ENCODE measurements around the gene TBC1D9B.

Gene TBC1D9B

GRCh38 chr5:179920175-179920574 lies 12.5 kb upstream of the TBC1D9B start:
- no peaks in the 10 kb centered on the region for H3K27me3 ChIP-seq (ENCODE audit: insufficient read depth, low read length)
- no peak overlapping the region for H3K27ac ChIP-seq (ENCODE audit: low read depth, low read length)
- no peaks in the 10 kb centered on the region for H3K4me1 ChIP-seq (ENCODE audit: control insufficient read depth, insufficient read depth, low read length, unreplicated experiment)
- H3K4me3 ChIP-seq (ENCODE audit: low read depth, low read length), result no peak overlapping the region
- H3K36me3 ChIP-seq (ENCODE audit: insufficient read depth, low read length), result no peaks in the 10 kb centered on the region
- H3K79me2 ChIP-seq (ENCODE audit: control insufficient read depth, insufficient read depth, low read length, unreplicated experiment), result no peaks in the 10 kb centered on the region
- no peak overlapping the region for H2AFZ ChIP-seq (ENCODE audit: low read length, unreplicated experiment)

DNA sequence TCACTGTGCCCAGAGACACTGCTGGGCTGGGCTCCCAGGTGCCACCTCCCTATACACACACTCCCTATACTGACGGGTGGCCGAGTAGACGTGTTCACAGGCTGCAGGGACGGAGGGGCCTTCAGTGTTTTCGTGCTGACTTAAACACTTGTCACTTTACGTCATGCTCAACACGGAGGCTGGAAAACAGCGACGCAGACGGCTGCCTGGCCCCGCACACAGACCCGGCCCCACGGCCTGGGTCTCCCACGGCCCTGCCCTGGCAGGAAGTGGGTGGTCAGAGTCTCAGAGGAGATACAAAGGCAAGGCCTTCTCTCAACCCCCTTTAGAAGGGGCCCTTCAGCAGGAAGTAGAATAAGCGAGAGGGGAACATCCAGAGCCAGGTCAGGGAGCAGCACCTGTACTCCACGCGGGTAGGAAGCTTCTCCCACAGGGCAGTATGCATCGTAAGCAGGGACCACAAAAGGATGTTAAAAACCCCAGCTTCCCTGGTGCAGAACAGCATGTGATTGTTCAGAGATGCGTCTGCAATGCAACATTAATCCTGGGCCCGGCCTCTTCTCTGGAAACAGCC lies 11.9 kb upstream of the TBC1D9B start:
- no peak overlapping the region for H3K27ac ChIP-seq (ENCODE audit: low read depth, low read length)
- H3K4me1 ChIP-seq (ENCODE audit: control insufficient read depth, insufficient read depth, low read length, unreplicated experiment), result no peaks in the 10 kb centered on the region
- no peak overlapping the region for H2AFZ ChIP-seq (ENCODE audit: low read length, unreplicated experiment)
- no peaks in the 10 kb centered on the region for H3K36me3 ChIP-seq (ENCODE audit: insufficient read depth, low read length)
- H3K79me2 ChIP-seq (ENCODE audit: control insufficient read depth, insufficient read depth, low read length, unreplicated experiment), result no peaks in the 10 kb centered on the region
- H3K27me3 ChIP-seq (ENCODE audit: insufficient read depth, low read length), result no peaks in the 10 kb centered on the region
- H3K4me3 ChIP-seq (ENCODE audit: low read depth, low read length), result no peak overlapping the region

DNA sequence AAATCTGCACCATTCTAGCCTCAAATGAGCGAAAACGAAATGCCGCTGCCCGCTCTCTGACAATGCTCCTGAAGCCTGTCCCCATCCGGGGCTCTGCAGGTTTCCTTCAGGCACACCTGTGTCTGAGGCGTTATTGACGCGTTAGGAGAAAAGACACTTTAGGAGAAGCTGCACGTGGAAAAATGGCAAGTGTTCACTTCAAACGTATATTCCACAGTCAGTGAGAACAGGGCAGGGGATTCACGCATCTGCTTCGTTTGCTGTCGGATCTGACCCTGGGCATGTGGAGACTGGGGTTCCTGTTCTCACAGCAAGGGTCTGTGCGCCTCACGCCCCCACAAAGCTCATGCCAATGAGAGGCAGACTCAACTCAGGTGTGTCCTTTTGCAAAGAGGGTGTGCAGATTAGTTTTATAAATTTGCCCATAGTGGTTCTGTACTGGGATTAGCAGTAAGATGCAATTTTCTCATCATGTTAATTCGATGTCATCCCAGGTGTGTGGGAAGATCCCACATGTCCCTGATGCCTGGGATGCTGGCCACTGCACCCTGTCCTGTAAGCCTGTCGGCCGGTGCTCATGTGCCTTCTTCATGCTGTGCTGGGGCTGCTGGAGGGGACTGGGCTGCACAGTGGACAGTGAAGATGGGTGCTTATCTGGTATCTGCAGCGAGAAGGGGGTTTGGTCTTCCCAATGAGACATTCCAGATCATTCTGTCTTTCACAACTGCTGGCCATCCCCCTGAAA lies 11.2 kb upstream of the TBC1D9B start:
- no peaks in the 10 kb centered on the region for H3K79me2 ChIP-seq (ENCODE audit: control insufficient read depth, insufficient read depth, low read length, unreplicated experiment)
- no peak overlapping the region for H2AFZ ChIP-seq (ENCODE audit: low read length, unreplicated experiment)
- no peak overlapping the region for H3K27ac ChIP-seq (ENCODE audit: low read depth, low read length)
- no peak overlapping the region for H3K4me3 ChIP-seq (ENCODE audit: low read depth, low read length)
- H3K27me3 ChIP-seq (ENCODE audit: insufficient read depth, low read length), result no peaks in the 10 kb centered on the region
- no peaks in the 10 kb centered on the region for H3K36me3 ChIP-seq (ENCODE audit: insufficient read depth, low read length)
- H3K4me1 ChIP-seq (ENCODE audit: control insufficient read depth, insufficient read depth, low read length, unreplicated experiment), result peaks cover 6% of the 10 kb centered on the region

- H3K4me1 ChIP-seq (ENCODE audit: control insufficient read depth, insufficient read depth, low read length, unreplicated experiment), result peaks cover 11% of the 10 kb centered on the region
- no peak overlapping the region for H3K27ac ChIP-seq (ENCODE audit: low read depth, low read length)
- H2AFZ ChIP-seq (ENCODE audit: low read length, unreplicated experiment), result no peak overlapping the region
- no peaks in the 10 kb centered on the region for H3K36me3 ChIP-seq (ENCODE audit: insufficient read depth, low read length)
- H3K27me3 ChIP-seq (ENCODE audit: insufficient read depth, low read length), result no peaks in the 10 kb centered on the region
- H3K79me2 ChIP-seq (ENCODE audit: control insufficient read depth, insufficient read depth, low read length, unreplicated experiment), result no peaks in the 10 kb centered on the region
- no peak overlapping the region for H3K4me3 ChIP-seq (ENCODE audit: low read depth, low read length)
These were observed 8.8 kb upstream of the TBC1D9B start for GRCh38 chr5:179916523-179916922.

DNA sequence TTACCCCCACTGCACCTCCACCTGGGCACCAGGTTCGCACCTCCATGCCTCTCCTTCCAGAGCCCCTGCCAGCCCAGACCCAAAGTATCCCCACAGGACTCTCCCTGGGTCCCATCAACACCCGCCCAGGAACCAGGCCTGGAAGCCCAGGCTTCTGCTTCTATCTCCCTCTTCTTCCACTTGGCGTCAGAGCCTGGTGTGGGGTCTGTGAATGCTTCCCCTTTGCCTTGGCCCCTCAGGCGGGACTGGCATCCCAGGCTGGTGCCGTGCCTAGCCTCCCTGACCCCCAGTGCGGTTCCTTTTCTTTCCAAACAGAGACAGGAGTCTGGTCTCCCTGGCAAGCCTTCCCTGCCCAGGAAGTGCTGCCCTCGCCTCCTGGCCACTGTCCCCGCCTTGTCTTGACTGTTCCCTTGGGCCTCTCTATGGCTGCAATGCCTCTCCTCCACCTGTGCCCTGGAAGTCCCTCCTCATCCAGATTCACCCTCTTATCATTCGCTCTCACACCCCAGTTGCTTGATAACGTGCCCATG lies 7.8 kb upstream of the TBC1D9B start:
- Histone ChIP-seq H3K4me3 (ENCODE audit: low read depth, low read length) (no peak overlapping the region), H3K4me1 (ENCODE audit: control insufficient read depth, insufficient read depth, low read length, unreplicated experiment) (peaks cover 11% of the 10 kb centered on the region), H2AFZ (ENCODE audit: low read length, unreplicated experiment) (no peak overlapping the region), H3K27ac (ENCODE audit: low read depth, low read length) (no peak overlapping the region), H3K79me2 (ENCODE audit: control insufficient read depth, insufficient read depth, low read length, unreplicated experiment) (no peaks in the 10 kb centered on the region), H3K36me3 (ENCODE audit: insufficient read depth, low read length) (no peaks in the 10 kb centered on the region), H3K27me3 (ENCODE audit: insufficient read depth, low read length) (no peaks in the 10 kb centered on the region)

DNA sequence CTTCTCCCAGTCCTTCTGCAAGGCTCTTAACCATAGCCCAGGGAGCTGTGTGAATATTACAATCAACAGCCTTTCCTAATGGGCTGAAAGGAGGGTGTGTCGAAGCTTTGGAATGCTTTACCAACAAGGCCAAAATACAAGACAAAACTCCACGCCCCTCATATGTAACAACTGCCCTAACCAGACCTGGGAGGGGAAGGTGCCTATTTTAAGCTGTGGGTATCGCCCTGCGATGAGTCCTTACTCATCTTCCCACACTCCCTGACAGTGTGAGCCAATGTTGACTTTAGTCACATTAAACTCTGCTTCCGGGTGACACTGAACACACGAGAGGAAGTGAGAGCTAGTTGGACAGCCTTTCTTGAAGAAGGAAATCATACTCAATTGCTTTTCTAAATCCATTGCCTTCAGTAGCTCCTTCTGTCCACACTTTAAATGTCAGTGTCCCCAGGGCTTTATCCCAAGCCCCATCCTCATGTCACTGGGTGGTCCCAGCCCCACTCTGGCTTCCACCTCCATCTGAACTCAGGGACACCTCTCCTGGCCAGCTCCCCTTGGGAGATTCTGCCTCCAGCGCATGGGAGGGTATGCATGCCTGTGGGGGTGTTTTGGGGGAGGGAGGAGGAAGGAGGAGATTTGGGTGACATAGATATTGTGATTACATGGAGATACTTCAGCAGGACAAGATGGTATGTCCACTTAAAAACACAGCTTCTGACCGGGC lies 6.5 kb upstream of the TBC1D9B start:
- peak overlapping the region; percentile 95 for H2AFZ ChIP-seq (ENCODE audit: low read length, unreplicated experiment)
- peaks cover 11% of the 10 kb centered on the region for H3K4me1 ChIP-seq (ENCODE audit: control insufficient read depth, insufficient read depth, low read length, unreplicated experiment)
- peak overlapping the region; percentile 30; the same call in 1 of the 2 replicates for H3K4me3 ChIP-seq (ENCODE audit: low read depth, low read length)
- no peaks in the 10 kb centered on the region for H3K36me3 ChIP-seq (ENCODE audit: insufficient read depth, low read length)
- H3K27me3 ChIP-seq (ENCODE audit: insufficient read depth, low read length), result no peaks in the 10 kb centered on the region
- H3K79me2 ChIP-seq (ENCODE audit: control insufficient read depth, insufficient read depth, low read length, unreplicated experiment), result no peaks in the 10 kb centered on the region
- H3K27ac ChIP-seq (ENCODE audit: low read depth, low read length), result no peak overlapping the region

- no peaks in the 10 kb centered on the region for H3K36me3 ChIP-seq (ENCODE audit: insufficient read depth, low read length)
- peaks cover 11% of the 10 kb centered on the region for H3K4me1 ChIP-seq (ENCODE audit: control insufficient read depth, insufficient read depth, low read length, unreplicated experiment)
- no peak overlapping the region for H3K27ac ChIP-seq (ENCODE audit: low read depth, low read length)
- no peaks in the 10 kb centered on the region for H3K79me2 ChIP-seq (ENCODE audit: control insufficient read depth, insufficient read depth, low read length, unreplicated experiment)
- H2AFZ ChIP-seq (ENCODE audit: low read length, unreplicated experiment), result no peak overlapping the region
- H3K27me3 ChIP-seq (ENCODE audit: insufficient read depth, low read length), result no peaks in the 10 kb centered on the region
- H3K4me3 ChIP-seq (ENCODE audit: low read depth, low read length), result no peak overlapping the region
These were observed 5.8 kb upstream of the TBC1D9B start for GRCh38 chr5:179913461-179913860.

- Histone ChIP-seq H3K27me3 (ENCODE audit: insufficient read depth, low read length) (no peaks in the 10 kb centered on the region), H3K36me3 (ENCODE audit: insufficient read depth, low read length) (no peaks in the 10 kb centered on the region), H3K4me1 (ENCODE audit: control insufficient read depth, insufficient read depth, low read length, unreplicated experiment) (peaks cover 11% of the 10 kb centered on the region), H3K27ac (ENCODE audit: low read depth, low read length) (no peak overlapping the region), H3K4me3 (ENCODE audit: low read depth, low read length) (no peak overlapping the region), H3K79me2 (ENCODE audit: control insufficient read depth, insufficient read depth, low read length, unreplicated experiment) (no peaks in the 10 kb centered on the region), H2AFZ (ENCODE audit: low read length, unreplicated experiment) (no peak overlapping the region)
These were observed 5.3 kb upstream of the TBC1D9B start for GRCh38 chr5:179912951-179913350.

GRCh38 chr5:179912386-179912785 lies 4.7 kb upstream of the TBC1D9B start:
- H3K27ac ChIP-seq (ENCODE audit: low read depth, low read length), result no peak overlapping the region

DNA sequence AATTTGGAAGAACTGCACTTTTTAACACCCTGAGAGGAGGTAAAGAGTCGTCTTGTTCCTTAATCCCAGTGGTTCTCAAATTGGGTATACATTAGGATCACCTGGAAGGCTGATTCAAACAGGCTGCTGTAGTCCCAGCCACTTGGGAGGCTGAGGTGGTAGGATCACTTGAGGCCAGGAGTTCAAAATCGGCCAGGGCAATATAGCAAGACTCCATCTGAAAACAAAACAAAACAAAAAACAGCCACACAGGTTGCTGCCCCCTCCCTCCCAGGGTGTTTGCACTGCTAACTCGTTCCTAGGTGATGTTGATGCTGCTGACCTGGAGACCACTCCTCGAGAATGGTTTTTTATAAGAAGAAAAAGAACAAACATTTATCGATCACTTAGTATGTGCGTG lies 1.5 kb upstream of the TBC1D9B start:
- H3K4me1 ChIP-seq (ENCODE audit: control insufficient read depth, insufficient read depth, low read length, unreplicated experiment), result peaks cover 14% of the 10 kb centered on the region

More at GRCh38 chr5:179912386-179912785, 4.7 kb upstream of the TBC1D9B start:
- Histone ChIP-seq H3K4me1 (ENCODE audit: control insufficient read depth, insufficient read depth, low read length, unreplicated experiment) (peaks cover 11% of the 10 kb centered on the region), H3K27me3 (ENCODE audit: insufficient read depth, low read length) (no peaks in the 10 kb centered on the region), H3K4me3 (ENCODE audit: low read depth, low read length) (no peak overlapping the region), H3K36me3 (ENCODE audit: insufficient read depth, low read length) (no peaks in the 10 kb centered on the region), H2AFZ (ENCODE audit: low read length, unreplicated experiment) (no peak overlapping the region), H3K79me2 (ENCODE audit: control insufficient read depth, insufficient read depth, low read length, unreplicated experiment) (no peaks in the 10 kb centered on the region)

More for the DNA sequence above, 1.5 kb upstream of the TBC1D9B start:
- Histone ChIP-seq H3K36me3 (ENCODE audit: insufficient read depth, low read length) (0 out of 2 replicates have a peak, but pooled peaks cover 8% of the 10 kb centered on the region), H3K79me2 (ENCODE audit: control insufficient read depth, insufficient read depth, low read length, unreplicated experiment) (peaks cover 27% of the 10 kb centered on the region), H3K4me3 (ENCODE audit: low read depth, low read length) (no peak overlapping the region), H3K27ac (ENCODE audit: low read depth, low read length) (no peak overlapping the region), H2AFZ (ENCODE audit: low read length, unreplicated experiment) (no peak overlapping the region), H3K27me3 (ENCODE audit: insufficient read depth, low read length) (no peaks in the 10 kb centered on the region)
